ENCODE results near the gene NPVF. TPM values are rescaled to one million over a fixed set of nuclear protein-coding genes. Genes with fewer than 3 reads are reported as not detected.

The NPVF gene
- total RNA-seq, 1 experiment from 2014 or later: not detected

GRCh38 chr7:25240340-25240739 is 12.1 kb upstream of the NPVF start:
- in situ Hi-C loops (cut with HindIII; ENCODE audit: low pct_unique_long_range_greater_than_20kb, low sequenced_read_pairs): no loop called here
- no peak for DNase-seq (ENCODE audit: low read depth, low spot score)

- no peak for DNase-seq (ENCODE audit: low read depth, low spot score)
- in situ Hi-C loops (cut with HindIII; ENCODE audit: low pct_unique_long_range_greater_than_20kb, low sequenced_read_pairs): no loop called here
Measured at GRCh38 chr7:25239888-25240287, 11.6 kb upstream of the NPVF start.

- DNase-seq (ENCODE audit: low read depth, low spot score): no peak
- in situ Hi-C loops (cut with HindIII; ENCODE audit: low pct_unique_long_range_greater_than_20kb, low sequenced_read_pairs): no loop called here
Measured at GRCh38 chr7:25238066-25238725, 9.9 kb upstream of the NPVF start.

GRCh38 chr7:25235471-25235870 is 7.2 kb upstream of the NPVF start:
- in situ Hi-C loops (cut with HindIII; ENCODE audit: low pct_unique_long_range_greater_than_20kb, low sequenced_read_pairs): no loop called here
- no peak for DNase-seq (ENCODE audit: low read depth, low spot score)

- no peak for DNase-seq (ENCODE audit: low read depth, low spot score)
- in situ Hi-C loops (cut with HindIII; ENCODE audit: low pct_unique_long_range_greater_than_20kb, low sequenced_read_pairs): no loop called here
Measured at GRCh38 chr7:25234336-25234735, 6.0 kb upstream of the NPVF start.

- in situ Hi-C loops (cut with HindIII; ENCODE audit: low pct_unique_long_range_greater_than_20kb, low sequenced_read_pairs): no loop called here
- no peak for DNase-seq (ENCODE audit: low read depth, low spot score)
Measured at GRCh38 chr7:25223206-25223605, 5.1 kb downstream of the NPVF start.

- in situ Hi-C loops (cut with HindIII; ENCODE audit: low pct_unique_long_range_greater_than_20kb, low sequenced_read_pairs): no loop called here
- no peak for DNase-seq (ENCODE audit: low read depth, low spot score)
Measured at GRCh38 chr7:25222666-25223065, 5.6 kb downstream of the NPVF start.

- in situ Hi-C loops (cut with HindIII; ENCODE audit: low pct_unique_long_range_greater_than_20kb, low sequenced_read_pairs): no loop called here
- no peak for DNase-seq (ENCODE audit: low read depth, low spot score)
Measured at GRCh38 chr7:25221009-25221408, 7.3 kb downstream of the NPVF start.

- in situ Hi-C loops (cut with HindIII; ENCODE audit: low pct_unique_long_range_greater_than_20kb, low sequenced_read_pairs): no loop called here
- DNase-seq (ENCODE audit: low read depth, low spot score): no peak
Measured at GRCh38 chr7:25218191-25218590, 10.1 kb downstream of the NPVF start.

- peak; percentile 81 for DNase-seq (ENCODE audit: low read depth, low spot score)
- in situ Hi-C loops (cut with HindIII; ENCODE audit: low pct_unique_long_range_greater_than_20kb, low sequenced_read_pairs): no loop called here
Measured at GRCh38 chr7:25216837-25217236, 11.4 kb downstream of the NPVF start.

- in situ Hi-C loops (cut with HindIII; ENCODE audit: low pct_unique_long_range_greater_than_20kb, low sequenced_read_pairs): no loop called here
Measured at GRCh38 chr7:25215694-25216335, 12.5 kb downstream of the NPVF start.

GRCh38 chr7:25208525-25209221 is 19.6 kb downstream of the NPVF start:
- DNase-seq (ENCODE audit: low read depth, low spot score): no peak
- in situ Hi-C loops (cut with HindIII; ENCODE audit: low pct_unique_long_range_greater_than_20kb, low sequenced_read_pairs): no loop called here

More at GRCh38 chr7:25215694-25216335, 12.5 kb downstream of the NPVF start:
- DNase-seq (ENCODE audit: low read depth, low spot score): peak; percentile 12

- DNase-seq (ENCODE audit: low read depth, low spot score): no peak
- in situ Hi-C loops (cut with HindIII; ENCODE audit: low pct_unique_long_range_greater_than_20kb, low sequenced_read_pairs): no loop called here
Measured at GRCh38 chr7:25207887-25208286, 20.4 kb downstream of the NPVF start.

- in situ Hi-C loops (cut with HindIII; ENCODE audit: low pct_unique_long_range_greater_than_20kb, low sequenced_read_pairs): no loop called here
- DNase-seq (ENCODE audit: low read depth, low spot score): no peak
Measured at GRCh38 chr7:25206765-25207164, 21.5 kb downstream of the NPVF start.

- no peak for DNase-seq (ENCODE audit: low read depth, low spot score)
- in situ Hi-C loops (cut with HindIII; ENCODE audit: low pct_unique_long_range_greater_than_20kb, low sequenced_read_pairs): no loop called here
Measured at GRCh38 chr7:25196132-25196896, 32.0 kb downstream of the NPVF start.

GRCh38 chr7:25194036-25194435 is 34.2 kb downstream of the NPVF start:
- in situ Hi-C loops (cut with HindIII; ENCODE audit: low pct_unique_long_range_greater_than_20kb, low sequenced_read_pairs): no loop called here
- DNase-seq (ENCODE audit: low read depth, low spot score): no peak

- DNase-seq (ENCODE audit: low read depth, low spot score): no peak
- in situ Hi-C loops (cut with HindIII; ENCODE audit: low pct_unique_long_range_greater_than_20kb, low sequenced_read_pairs): no loop called here
Measured at GRCh38 chr7:25192043-25192442, 36.2 kb downstream of the NPVF start.

- in situ Hi-C loops (cut with HindIII; ENCODE audit: low pct_unique_long_range_greater_than_20kb, low sequenced_read_pairs): no loop called here
- peak; percentile 45 for DNase-seq (ENCODE audit: low read depth, low spot score)
Measured at GRCh38 chr7:25189197-25189596, 39.1 kb downstream of the NPVF start.
